T-helper 2 cell treated with Interferon-gamma antibody and Interleukin-4, amounts not matched to agents 5 μg/mL and 100 μg/mL, for 36 hours (primary cell): Measurements from ENCODE around the gene INPP4B.

Experiments used
- DNase-seq: peaks from one replicate; pipeline ENCODE4 v3.0.0; 2021; ENCODE audit warnings: low spot score
- H3K27ac Mint-ChIP-seq: one replicate; pipeline ENCODE4 v1.8.0; 2021; ENCODE audit warnings: mild to moderate bottlenecking, mixed read lengths
- H3K27me3 Mint-ChIP-seq: one replicate; pipeline ENCODE4 v1.8.0; 2021; ENCODE audit warnings: low read depth, mixed read lengths
- H3K36me3 Mint-ChIP-seq: one replicate; pipeline ENCODE4 v1.8.0; 2021; ENCODE audit warnings: low read depth, mixed read lengths
- H3K4me1 Mint-ChIP-seq: one replicate; pipeline ENCODE4 v1.8.0; 2021; ENCODE audit warnings: low read depth, mixed read lengths
- H3K4me3 Mint-ChIP-seq: one replicate; pipeline ENCODE4 v1.8.0; 2022; ENCODE audit warnings: mild to moderate bottlenecking, moderate library complexity, mixed read lengths
- H3K9me3 Mint-ChIP-seq: one replicate; pipeline ENCODE4 v1.8.0; 2021; ENCODE audit warnings: mixed read lengths

INPP4B gene

GRCh38 chr4:142393127-142393526 lies 453.0 kb downstream of the INPP4B start:
- H3K36me3 Mint-ChIP-seq = peaks cover 76% of the 10 kb centered on the region
- no peaks in the 10 kb centered on the region for H3K27me3 Mint-ChIP-seq
- peaks cover 13% of the 10 kb centered on the region for H3K9me3 Mint-ChIP-seq
- H3K4me3 Mint-ChIP-seq = no peak overlapping the region
- no peak overlapping the region for H3K27ac Mint-ChIP-seq
- no peak for DNase-seq
- peaks cover 52% of the 10 kb centered on the region for H3K4me1 Mint-ChIP-seq

- H3K9me3 Mint-ChIP-seq = peaks cover 5% of the 10 kb centered on the region
- peaks cover 42% of the 10 kb centered on the region for H3K4me1 Mint-ChIP-seq
- H3K27ac Mint-ChIP-seq = no peak overlapping the region
- H3K4me3 Mint-ChIP-seq = no peak overlapping the region
- no peaks in the 10 kb centered on the region for H3K27me3 Mint-ChIP-seq
- H3K36me3 Mint-ChIP-seq = peaks cover 62% of the 10 kb centered on the region
- DNase-seq = no peak
Measured at GRCh38 chr4:142386856-142387255, 459.2 kb downstream of the INPP4B start.

- DNase-seq = no peak
- Mint-ChIP-seq H3K27me3 (no peaks in the 10 kb centered on the region), H3K36me3 (peaks cover 62% of the 10 kb centered on the region), H3K4me1 (peaks cover 42% of the 10 kb centered on the region), H3K27ac (no peak overlapping the region), H3K9me3 (peaks cover 5% of the 10 kb centered on the region), H3K4me3 (no peak overlapping the region)
Measured at GRCh38 chr4:142386449-142386848, 459.7 kb downstream of the INPP4B start.

- H3K9me3 Mint-ChIP-seq = no peaks in the 10 kb centered on the region
- H3K36me3 Mint-ChIP-seq = peaks cover 55% of the 10 kb centered on the region
- H3K27me3 Mint-ChIP-seq = no peaks in the 10 kb centered on the region
- peak overlapping the region; percentile 62 for H3K27ac Mint-ChIP-seq
- H3K4me3 Mint-ChIP-seq = no peak overlapping the region
- H3K4me1 Mint-ChIP-seq = peaks cover 49% of the 10 kb centered on the region
- no peak for DNase-seq
Measured at GRCh38 chr4:142383800-142384470, 462.2 kb downstream of the INPP4B start.

- Mint-ChIP-seq H3K9me3 (no peaks in the 10 kb centered on the region), H3K4me1 (peaks cover 46% of the 10 kb centered on the region), H3K4me3 (peak overlapping the region; percentile 2), H3K27ac (peak overlapping the region; percentile 62), H3K27me3 (no peaks in the 10 kb centered on the region), H3K36me3 (peaks cover 52% of the 10 kb centered on the region)
- DNase-seq = no peak
Measured at GRCh38 chr4:142383354-142383753, 462.7 kb downstream of the INPP4B start.

GRCh38 chr4:142380052-142380602 lies 466.0 kb downstream of the INPP4B start:
- no peak overlapping the region for H3K4me3 Mint-ChIP-seq

GRCh38 chr4:142379277-142380051 lies 466.6 kb downstream of the INPP4B start:
- H3K4me1 Mint-ChIP-seq = peaks cover 57% of the 10 kb centered on the region
- H3K27me3 Mint-ChIP-seq = no peaks in the 10 kb centered on the region
- DNase-seq = no peak
- H3K27ac Mint-ChIP-seq = peak overlapping the region; percentile 23
- no peaks in the 10 kb centered on the region for H3K9me3 Mint-ChIP-seq
- peaks cover 38% of the 10 kb centered on the region for H3K36me3 Mint-ChIP-seq
- peak overlapping the region; percentile 10 for H3K4me3 Mint-ChIP-seq

More at GRCh38 chr4:142380052-142380602, 466.0 kb downstream of the INPP4B start:
- no peaks in the 10 kb centered on the region for H3K9me3 Mint-ChIP-seq
- H3K27me3 Mint-ChIP-seq = no peaks in the 10 kb centered on the region
- peaks cover 57% of the 10 kb centered on the region for H3K4me1 Mint-ChIP-seq
- peak overlapping the region; percentile 70 for H3K27ac Mint-ChIP-seq
- no peak for DNase-seq
- peaks cover 39% of the 10 kb centered on the region for H3K36me3 Mint-ChIP-seq

GRCh38 chr4:142378179-142378578 lies 467.9 kb downstream of the INPP4B start:
- H3K27ac Mint-ChIP-seq = peak overlapping the region; percentile 87

GRCh38 chr4:142377342-142378091 lies 468.6 kb downstream of the INPP4B start:
- peaks cover 58% of the 10 kb centered on the region for H3K4me1 Mint-ChIP-seq
- no peaks in the 10 kb centered on the region for H3K27me3 Mint-ChIP-seq
- no peak for DNase-seq
- H3K9me3 Mint-ChIP-seq = no peaks in the 10 kb centered on the region
- H3K36me3 Mint-ChIP-seq = peaks cover 29% of the 10 kb centered on the region
- peak overlapping the region; percentile 87 for H3K27ac Mint-ChIP-seq
- peak overlapping the region; percentile 78 for H3K4me3 Mint-ChIP-seq

More at GRCh38 chr4:142378179-142378578, 467.9 kb downstream of the INPP4B start:
- Mint-ChIP-seq H3K4me3 (peak overlapping the region; percentile 78), H3K9me3 (no peaks in the 10 kb centered on the region), H3K27me3 (no peaks in the 10 kb centered on the region), H3K4me1 (peaks cover 54% of the 10 kb centered on the region), H3K36me3 (peaks cover 30% of the 10 kb centered on the region)
- no peak for DNase-seq

- Mint-ChIP-seq H3K27me3 (no peaks in the 10 kb centered on the region), H3K4me1 (peaks cover 66% of the 10 kb centered on the region), H3K4me3 (peak overlapping the region; percentile 13), H3K36me3 (peaks cover 38% of the 10 kb centered on the region), H3K27ac (peak overlapping the region; percentile 72), H3K9me3 (peaks cover 5% of the 10 kb centered on the region)
- DNase-seq = no peak
Measured at GRCh38 chr4:142376204-142376603, 469.9 kb downstream of the INPP4B start.

- Mint-ChIP-seq H3K4me1 (peaks cover 67% of the 10 kb centered on the region), H3K27ac (no peak overlapping the region), H3K9me3 (peaks cover 13% of the 10 kb centered on the region), H3K4me3 (no peak overlapping the region), H3K27me3 (no peaks in the 10 kb centered on the region), H3K36me3 (peaks cover 44% of the 10 kb centered on the region)
- DNase-seq = no peak
Measured at GRCh38 chr4:142373610-142374009, 472.5 kb downstream of the INPP4B start.

GRCh38 chr4:142372530-142373260 lies 473.4 kb downstream of the INPP4B start:
- Mint-ChIP-seq H3K9me3 (peaks cover 13% of the 10 kb centered on the region), H3K27ac (no peak overlapping the region), H3K27me3 (no peaks in the 10 kb centered on the region), H3K4me1 (peaks cover 66% of the 10 kb centered on the region), H3K36me3 (peaks cover 45% of the 10 kb centered on the region), H3K4me3 (no peak overlapping the region)
- no peak for DNase-seq

- H3K36me3 Mint-ChIP-seq = peaks cover 51% of the 10 kb centered on the region
- H3K27me3 Mint-ChIP-seq = no peaks in the 10 kb centered on the region
- peaks cover 13% of the 10 kb centered on the region for H3K9me3 Mint-ChIP-seq
- H3K27ac Mint-ChIP-seq = no peak overlapping the region
- peak overlapping the region; percentile 66 for H3K4me3 Mint-ChIP-seq
- DNase-seq = no peak
- H3K4me1 Mint-ChIP-seq = peaks cover 68% of the 10 kb centered on the region
Measured at GRCh38 chr4:142369141-142369540, 477.0 kb downstream of the INPP4B start.
